CD1c-positive myeloid dendritic cell (primary cell): ENCODE measurements around the gene HRH2.
"Not testable (repeated sequence)": the region's sequence is repeated elsewhere in the genome, so short reads cannot be mapped to it uniquely, and the experiment has no call there.

Source experiments
- DNase-seq: peaks from one replicate; pipeline ENCODE4 v3.0.0-alpha.2; 2016; ENCODE audit errors: extremely low spot score

HRH2 gene

DNA sequence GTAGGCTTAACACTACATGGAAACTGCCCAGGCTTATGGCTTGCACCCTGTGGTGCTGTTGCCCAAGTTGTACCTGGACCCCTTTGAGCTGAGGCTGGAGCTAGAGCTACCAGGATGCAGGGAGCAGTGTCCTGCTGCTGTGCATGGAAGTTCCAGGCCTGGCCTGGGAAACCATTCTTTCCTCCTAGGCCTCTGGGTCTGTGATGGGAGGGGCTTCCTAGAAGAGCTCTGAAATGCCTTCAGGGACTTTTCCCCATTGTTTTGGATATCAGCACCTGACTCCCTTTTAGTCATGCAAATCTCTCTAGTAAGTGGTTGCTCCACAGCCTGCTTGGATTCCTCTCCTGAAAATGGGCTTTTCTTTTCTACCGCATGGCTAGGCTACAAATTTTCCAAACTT lies 7.9 kb upstream of the HRH2 start:
- no peak for DNase-seq

DNA sequence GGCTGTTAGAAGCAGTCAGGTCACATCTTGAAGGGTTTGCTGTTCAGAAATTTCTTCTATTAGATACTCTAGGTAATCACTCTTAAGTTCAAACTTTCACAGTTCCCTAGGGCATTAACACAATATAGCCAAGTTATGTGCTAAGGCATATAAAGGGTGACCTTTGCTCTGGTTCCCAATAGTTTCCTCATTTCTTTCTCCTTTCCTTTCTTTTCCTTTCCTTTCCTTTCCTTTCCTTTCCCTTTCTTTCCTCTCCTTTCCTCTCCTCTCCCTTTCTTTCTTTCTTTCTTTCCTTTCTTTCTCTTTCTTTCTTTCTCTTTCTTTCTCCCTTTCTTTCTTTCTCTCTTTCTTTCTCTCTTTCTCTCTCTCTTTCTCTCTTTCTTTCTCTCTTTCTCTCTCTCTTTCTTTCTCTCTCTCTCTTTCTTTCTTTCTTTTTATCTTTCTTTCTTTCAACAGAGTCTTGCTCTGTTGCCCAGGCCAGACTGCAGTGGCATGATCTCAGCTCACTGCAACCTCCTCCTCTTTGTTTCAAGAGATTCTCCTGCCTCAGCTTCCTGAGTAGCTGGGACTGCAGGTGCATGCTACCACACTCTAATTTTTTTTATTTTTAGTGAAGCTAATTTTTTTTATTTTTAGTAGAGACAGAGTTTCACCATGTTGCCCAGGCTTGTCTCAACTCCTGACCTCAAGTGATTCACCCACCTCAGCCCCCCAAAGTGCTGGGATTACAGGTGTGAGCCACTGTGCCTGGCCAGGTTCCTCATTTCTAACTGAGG lies 7.3 kb upstream of the HRH2 start:
- DNase-seq: not testable (repeated sequence)

DNA sequence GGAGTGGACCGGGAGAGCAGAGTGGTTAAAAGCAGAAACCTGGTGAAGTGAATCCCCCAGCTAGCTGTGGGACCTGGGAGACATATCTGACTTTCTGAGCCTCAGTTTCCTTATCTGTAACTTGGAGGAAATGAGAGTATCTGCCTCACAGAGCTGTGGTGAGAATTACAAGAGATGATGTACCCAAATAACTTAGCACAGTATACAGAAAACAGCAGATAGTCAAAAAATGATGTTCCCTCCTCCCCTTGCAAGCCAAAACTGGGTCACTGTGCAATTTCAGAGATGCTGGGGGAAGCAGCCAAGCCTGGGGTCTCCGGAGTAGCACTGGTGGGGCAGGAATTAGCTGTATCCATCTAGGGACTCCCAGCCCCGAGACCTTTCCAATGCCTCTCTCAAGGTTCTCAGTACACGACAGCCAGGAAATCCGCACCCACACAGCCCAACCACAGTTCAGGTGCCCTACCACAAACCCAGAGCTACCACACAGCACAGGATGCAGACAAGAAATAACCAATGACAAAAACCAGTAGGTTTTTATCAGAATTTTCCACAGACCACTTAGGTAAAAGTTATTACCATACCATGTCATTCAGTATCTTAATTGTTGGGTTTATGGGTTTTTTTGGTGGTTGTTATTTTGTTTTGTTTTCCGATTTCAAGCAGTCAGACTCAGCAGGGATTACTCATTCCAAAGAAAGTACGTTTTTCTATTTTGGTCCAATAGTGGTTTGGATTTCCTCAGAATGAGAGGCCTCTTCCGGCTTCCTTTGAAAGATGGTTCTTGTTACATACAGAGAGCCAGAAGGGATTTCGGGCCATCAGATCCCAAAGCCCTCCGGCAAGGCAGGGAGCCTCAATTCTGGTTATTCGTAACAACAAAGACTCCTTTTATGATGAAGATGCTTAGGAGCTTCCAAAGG lies 4.9 kb upstream of the HRH2 start:
- peak; percentile 56 for DNase-seq

DNA sequence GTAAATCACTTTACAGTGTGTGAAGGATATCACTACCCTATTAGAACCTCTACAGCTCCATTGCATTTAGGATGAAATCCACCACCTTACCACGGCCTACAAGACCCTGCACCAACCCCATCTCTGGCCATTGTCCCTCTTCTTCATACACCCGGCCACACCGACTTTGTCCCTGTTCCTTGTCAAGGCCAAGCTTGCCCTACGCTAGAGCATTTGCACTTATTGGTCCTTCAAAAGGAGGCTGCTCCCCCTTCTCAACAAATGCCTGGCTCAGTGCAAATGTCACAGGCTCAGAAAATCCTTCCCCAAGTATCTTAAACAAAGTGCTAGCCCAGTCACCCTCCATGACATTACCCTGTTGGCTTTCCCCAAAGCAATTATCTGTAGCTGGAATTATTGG lies 4.1 kb upstream of the HRH2 start:
- DNase-seq: no peak

DNA sequence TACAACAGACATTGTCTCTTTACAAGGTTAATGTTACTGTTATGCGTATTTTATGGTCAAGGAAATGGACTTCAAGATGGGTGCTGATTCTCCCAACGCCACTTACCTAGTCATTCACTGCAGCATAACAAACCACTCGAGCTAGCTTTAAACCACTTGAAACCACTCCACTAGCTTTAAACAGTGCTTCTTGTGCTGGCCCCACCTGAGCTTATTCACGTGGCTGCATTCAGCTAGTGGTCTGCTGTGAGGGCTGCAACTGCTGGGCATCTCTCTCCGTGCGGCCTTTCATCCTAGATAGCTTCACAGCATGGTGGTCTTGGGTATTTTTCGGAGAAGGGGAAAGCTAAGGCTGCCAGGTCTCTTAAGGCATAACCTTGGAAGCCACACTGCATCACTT lies 3.5 kb upstream of the HRH2 start:
- no peak for DNase-seq

DNA sequence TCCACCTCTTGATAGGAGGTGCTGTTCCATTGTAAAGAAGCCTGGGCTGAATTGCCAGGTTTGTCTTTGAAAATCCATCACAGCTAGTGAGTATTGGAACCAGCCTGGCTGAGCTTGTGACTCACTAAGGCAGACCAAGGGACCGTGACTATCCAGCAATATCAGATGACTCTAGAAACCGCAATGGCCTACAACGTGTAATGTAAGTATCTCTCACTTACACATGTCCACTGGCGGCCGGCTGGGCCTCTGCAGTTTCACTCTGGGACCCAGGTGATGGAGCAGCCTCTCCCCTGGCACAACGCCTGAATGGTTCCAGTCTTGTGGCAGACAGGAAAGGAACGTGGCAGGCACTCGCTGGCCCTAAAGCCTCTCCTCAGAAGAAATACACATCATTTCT lies 3.1 kb upstream of the HRH2 start:
- DNase-seq: no peak

DNA sequence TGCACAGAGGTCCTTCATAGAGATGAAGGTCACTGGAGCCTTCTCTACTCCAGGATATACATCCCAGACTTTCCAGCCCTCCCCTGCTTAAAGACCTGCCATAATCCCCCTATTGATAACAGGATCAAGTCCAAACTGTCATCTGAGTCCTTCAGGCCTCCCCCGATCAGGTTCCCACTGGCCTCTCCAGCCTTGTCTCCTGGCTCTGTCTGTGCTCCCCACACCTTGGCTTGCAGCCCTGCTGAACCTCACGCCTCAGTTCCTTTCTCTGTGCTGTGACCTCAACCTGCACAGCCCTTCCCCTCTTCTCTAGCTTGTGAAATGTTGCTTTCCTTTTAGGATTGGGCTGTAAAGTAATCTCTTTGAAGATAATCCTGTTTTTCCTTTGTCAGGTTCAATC lies 2.5 kb upstream of the HRH2 start:
- DNase-seq: no peak

DNA sequence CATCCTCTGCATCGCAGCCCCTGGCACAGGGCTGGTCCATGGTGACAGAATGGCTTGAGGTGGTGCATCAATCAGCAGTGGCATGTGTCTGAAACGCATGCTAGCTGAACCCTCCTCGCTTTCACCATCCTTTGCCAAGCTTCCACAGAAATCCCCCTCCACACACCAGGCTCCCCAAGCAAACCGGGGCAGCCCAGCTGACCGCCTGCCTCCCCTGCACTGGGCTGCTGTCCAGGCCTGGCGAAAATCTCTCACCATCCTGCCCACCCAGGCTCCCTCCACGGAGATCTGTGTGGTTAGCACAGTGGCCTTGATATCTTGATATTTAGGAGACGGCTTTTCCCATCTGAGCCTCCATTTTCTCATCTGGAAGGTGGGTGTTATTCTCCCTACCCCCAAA lies 905 bp upstream of the HRH2 start:
- DNase-seq: no peak

DNA sequence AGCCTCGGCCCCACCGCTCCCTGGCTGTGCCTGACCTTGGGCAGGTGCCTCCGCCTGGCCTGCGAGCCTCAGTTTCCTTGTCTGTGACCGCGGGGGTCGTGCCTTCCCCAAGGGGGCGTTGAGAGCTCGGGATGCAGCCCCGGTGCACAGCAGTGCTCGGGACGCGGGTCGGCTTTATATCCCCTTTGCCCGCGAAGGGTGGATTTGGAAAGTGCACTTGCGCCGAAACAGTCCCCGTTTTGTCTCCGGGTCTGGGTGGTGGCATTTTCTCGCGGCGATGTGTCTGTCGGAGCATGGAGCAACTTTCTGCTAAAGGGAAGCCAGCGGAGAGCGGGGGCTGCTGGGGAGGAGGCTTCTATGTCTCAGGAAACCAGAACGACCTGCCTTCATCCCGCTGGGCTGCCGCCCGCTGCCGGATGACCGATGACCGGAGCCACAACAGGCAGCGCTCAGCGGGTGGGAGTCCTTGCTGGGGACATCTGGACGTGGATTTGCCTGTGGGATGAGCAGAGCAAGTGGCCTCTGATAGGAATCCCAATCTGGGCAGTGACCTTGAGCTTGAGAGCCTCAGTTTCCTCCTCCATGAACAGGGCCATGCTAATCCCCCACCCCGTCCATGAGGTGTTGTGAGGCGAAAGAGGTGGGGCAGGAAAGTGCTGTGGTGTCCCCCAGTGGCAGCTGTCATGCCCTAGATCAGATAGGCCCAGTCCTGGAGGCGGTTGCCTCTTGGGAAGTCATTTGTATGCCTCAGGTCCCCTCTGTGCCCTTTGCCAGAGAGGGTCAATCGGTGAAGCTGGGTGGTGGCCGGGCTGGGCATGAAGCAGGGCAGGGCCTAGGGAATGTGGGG lies 651 bp downstream of the HRH2 start:
- DNase-seq: peak; percentile 64

DNA sequence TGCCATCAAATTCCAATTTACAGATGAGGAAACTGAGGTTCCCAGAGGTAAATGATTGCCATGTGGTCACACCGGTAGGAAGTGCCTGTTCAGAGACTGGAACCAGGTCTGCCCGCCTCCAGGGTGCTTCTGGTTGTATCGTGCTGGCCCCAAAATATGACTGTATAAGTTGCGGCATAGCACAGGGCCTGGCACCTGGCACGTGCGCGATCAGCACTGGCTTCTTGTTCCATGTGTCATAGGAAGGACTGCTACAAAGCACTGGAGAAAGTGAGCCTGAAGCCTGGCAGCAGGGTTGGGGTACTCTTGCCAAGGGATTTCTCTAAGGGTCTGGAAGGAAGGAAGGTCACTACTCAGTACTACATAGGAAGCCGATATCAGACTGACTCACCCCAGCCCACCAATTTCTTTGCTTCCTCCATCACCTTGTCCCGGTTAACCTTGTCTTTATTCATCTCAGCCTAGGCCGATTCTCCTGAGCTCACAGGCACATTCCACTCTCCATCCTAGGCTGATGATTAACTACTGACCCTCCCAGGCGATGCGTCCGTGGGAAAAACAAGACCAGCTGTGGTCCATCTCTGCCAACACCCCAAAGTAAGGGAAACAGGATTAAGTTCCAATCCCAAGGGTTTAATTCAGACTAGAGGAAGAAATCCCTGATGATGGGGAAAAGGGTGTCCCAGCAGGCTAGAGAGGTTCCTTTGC lies 1.8 kb downstream of the HRH2 start:
- no peak for DNase-seq

DNA sequence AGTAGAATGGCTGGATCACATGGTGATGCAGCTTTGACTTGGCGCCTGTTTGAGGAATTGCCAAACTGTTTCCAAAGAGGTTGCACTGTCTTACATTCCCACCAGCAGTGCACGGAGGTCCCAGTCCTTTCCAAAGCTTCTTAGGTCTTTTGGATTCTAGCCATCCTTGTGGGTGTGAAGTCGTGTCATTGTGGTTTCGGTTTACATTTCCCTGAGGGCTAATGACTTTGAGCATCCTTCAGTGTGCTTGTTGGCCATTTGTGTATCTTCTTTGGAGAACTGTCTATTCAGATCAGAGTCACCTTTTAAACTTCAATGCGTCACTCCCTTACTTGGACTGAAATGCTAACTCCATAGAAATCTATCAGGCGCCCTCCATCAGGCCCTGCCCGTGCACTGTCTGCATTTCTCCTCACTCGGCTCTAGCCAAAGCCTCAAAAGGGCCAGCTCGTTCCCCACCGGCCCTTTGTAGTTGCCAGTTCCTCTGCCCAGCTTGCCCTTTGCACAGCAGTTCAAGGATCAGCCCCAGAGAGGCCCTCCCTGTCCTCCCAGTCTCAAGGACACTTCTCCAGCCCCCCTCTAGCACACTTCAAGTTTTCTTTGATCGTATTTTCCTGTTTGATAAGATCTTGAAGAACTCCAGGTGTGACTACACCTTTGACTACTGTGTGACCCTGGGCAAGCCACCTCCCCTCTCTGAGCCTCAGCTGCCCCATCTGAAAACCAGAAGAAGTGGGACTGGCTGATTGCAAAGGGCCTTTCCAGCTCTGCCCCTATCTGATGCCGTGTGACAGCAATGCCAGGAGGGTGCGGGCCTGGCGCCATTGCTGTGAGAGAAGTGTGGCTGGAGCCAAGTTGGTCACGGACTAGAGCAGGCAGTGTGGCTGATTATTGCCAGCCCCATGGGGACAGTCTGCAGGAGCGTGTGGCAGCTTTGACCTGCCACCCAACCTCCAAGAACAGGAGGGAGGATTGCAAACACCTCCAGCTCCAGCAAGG lies 5.6 kb downstream of the HRH2 start:
- DNase-seq: no peak

DNA sequence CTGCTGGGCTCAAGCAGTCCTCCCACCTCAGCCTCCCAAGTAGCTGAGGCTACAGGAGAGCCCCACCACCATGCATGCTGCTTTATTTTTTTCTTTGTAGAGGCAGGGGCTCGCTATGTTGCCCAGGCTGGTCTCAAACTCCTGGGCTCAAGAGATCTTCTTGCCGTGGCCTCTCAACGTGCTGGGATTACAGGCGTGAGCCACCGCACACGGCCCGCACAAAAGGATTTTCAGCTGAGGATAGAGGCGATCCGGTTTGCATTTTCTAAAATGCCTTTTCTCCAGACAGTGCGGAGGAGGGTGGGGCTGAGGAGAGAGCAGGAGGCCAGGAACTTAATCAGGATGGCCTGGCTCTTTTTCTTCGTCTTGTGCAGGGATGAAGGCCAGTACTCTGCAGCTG lies 6.9 kb downstream of the HRH2 start:
- DNase-seq: no peak

DNA sequence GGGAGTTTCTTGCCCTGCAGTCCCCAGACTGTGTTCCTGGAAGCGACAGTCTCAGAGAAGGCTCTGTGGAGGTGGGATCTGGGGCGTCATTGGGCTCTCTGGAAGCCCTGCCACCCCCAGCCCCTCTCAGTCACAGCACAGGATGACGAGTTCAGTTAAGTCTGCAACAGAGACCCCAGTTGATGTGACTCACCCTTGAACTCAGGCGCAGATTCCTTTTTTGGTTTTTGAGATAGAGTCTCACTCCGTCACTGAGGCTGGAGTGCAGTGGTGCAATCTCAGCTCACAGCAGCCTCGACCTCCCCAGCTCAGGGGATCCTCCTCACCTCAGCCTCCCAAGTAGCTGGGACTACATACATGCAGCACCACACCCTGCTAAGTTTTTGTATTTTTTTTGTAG lies 8.3 kb downstream of the HRH2 start:
- DNase-seq: no peak

DNA sequence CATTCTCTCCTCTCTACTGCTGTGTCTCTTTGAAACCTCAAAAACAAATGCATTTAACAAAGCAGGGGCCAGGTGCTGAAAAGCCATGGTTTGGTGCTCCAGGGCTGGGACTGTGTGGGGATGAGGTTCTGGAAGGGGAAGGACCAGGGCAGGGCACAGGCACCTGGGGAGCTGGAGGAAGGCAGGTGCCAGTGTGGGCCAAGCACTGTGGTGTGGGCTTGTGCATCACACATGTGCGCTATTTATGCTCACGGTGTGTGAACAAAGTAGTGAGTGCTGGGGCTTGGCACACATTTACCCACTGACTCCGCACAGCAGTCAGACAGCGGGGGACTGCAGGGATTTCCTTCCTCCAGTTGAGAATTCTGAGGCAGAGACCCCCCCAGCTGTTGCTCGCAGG lies 10.1 kb downstream of the HRH2 start:
- DNase-seq: no peak

DNA sequence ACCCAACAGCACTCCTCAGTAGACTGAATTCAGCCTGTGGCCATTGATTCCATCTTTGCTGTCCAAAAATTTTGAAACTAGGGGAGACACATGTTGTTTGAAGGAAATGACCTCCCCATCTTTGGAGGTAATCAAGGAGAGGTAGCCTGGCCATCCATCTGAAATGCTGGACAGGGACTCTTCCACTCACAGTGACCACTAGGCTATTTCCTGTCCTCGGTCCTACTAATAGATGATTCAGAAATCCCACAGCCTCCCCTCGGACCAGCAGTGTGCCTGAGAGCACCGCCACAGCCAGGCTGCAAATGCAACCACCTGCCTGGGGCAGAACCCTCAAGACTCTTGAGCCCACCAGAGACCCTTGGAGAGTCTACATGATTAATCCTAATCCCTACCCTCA lies 12.5 kb downstream of the HRH2 start:
- no peak for DNase-seq

DNA sequence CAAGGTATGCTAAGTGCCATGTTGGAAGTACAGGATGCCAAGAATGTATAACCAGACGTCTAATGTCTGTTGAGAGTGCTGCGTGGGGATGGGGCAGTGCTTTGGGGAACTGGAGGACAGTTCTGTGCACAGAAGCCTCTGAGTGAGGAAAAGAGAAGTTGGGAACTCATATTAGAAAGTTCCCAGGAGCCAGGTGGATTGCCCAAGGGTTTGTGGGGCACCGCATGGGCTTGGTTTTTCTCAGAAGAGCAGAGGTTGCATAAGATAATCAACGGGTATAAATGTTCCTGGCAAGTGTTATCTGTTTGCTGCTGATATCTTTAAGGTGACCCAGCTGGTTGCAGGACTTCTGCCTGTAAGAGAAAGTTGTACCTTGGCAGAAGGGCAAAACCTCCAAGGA lies 13.1 kb downstream of the HRH2 start:
- peak; percentile 79 for DNase-seq

DNA sequence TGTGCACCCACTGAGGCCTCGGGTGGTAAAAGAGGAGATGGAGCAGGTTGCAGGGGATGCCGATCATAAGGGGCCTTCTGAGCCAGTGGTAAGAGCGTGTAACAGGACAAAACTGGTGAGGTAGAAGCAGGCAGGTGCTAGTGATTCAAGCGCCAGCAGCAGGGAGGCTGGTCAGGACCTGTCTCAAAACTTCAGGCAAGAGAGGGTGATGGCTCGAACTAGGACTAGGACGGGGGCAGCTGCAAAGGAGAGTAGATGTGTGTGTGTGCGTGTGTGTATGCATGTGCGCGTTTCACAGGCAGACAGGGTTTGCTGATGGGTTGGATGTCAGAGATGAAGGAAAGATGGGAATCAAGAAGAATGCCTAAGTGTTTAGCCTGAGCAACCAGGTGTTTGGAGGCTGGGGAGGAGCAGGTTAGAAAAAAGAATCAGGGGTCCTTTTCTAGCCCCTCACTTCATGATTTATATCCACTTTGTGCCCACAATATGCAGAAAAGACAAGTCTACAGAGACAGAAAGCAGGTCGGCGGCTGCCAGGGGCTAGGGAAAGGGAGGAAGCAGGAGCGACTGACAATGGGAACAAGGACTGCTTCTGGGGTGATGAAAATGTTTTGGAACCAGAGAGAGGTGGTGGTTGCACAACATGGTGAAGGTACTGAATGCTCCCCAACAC lies 15.2 kb downstream of the HRH2 start:
- no peak for DNase-seq

DNA sequence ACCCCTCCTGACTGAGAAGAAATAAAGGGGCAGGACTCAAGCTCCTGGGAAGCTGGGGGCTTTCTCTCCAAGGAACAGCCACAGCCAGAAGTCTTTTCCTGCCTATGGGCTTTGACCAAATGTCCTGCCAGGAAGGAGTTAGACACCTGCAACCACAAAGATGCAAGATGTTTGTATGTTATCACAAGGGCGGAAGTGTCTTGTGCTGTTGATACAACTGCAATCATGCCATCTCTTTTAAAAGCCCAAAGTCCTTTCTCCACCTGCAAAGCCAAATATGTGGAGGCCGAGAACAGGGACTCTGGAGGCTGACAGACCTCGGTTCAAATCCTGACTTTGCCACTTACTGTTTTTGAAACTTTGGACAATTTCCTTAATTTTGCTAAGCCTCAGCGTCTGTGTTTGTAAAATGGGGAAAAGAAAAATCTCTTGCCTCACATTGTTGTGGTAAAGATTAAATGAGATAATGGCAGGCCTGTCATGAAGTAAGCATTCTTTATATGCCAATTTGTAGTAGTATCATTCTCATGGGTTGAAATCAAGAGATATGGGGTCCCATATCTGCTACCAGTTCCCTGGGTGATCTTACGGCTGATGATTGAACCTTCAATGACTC lies 17.0 kb downstream of the HRH2 start:
- DNase-seq: peak; percentile 31

DNA sequence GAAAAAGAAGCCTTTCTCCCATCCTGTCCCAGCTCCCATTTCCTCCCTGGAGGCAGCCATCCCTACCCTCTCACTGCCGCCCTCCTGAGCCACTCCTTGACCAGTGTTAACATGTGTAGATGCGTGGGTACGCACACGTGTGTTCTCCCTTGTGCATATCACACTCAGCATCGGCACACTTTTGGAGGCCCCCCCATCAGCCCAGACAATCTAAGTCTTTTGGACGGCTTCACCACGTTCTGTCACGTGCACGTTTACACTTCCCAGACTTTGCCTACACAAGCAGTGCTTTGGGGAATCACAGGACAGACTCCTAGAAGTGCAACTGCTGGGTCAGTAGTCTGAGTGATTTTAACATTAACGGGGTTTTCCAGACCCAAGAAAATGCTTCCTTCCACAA lies 18.0 kb downstream of the HRH2 start:
- no peak for DNase-seq
